Measurements from ENCODE around the gene RHO.
A peak's percentile ranks its signal among the peaks of the same experiment; 100 is the strongest.
"Not testable (repeated sequence)": the region's sequence is repeated elsewhere in the genome, so short reads cannot be mapped to it uniquely, and the experiment has no call there.

RHO gene
- total RNA-seq = 0 to 1.0 (median 0.13) reads per million in 18 experiments

- peak; percentile 36 to 75 for DNase-seq
Observed at GRCh38 chr3:129528589-129529100, at the start of gene RHO. Gene RHO, plus strand, starts transcription at chr3:129528639. Its CDS starts 95 bp downstream, at chr3:129528734.

- not testable (repeated sequence) for DNase-seq
Observed at GRCh38 chr3:129481225-129481765, 47.1 kb upstream of the RHO start.

GRCh38 chr3:129481766-129482332, 46.6 kb upstream of the RHO start:
- peak in 1 of 2 donors; percentile 59 for DNase-seq

- DNase-seq = no peak
Observed at GRCh38 chr3:129482721-129483120, 45.7 kb upstream of the RHO start.

GRCh38 chr3:129483870-129484269, 44.6 kb upstream of the RHO start:
- DNase-seq = no peak

- DNase-seq = not testable (repeated sequence)
Observed at GRCh38 chr3:129485146-129485545, 43.3 kb upstream of the RHO start.

GRCh38 chr3:129485721-129486663, 42.4 kb upstream of the RHO start:
- peak; percentile 87 to 92 for DNase-seq

GRCh38 chr3:129486664-129487035, 41.8 kb upstream of the RHO start:
- no peak for DNase-seq

GRCh38 chr3:129487183-129487867, 41.1 kb upstream of the RHO start:
- peak in 1 of 2 donors; percentile 18 for DNase-seq

GRCh38 chr3:129487868-129488335, 40.5 kb upstream of the RHO start:
- not testable (repeated sequence) for DNase-seq

GRCh38 chr3:129489258-129489657, 39.2 kb upstream of the RHO start:
- peak; percentile 85 to 91 for DNase-seq

- peak; percentile 96 to 98 for DNase-seq
Observed at GRCh38 chr3:129490273-129490675, 38.2 kb upstream of the RHO start.

- DNase-seq = not testable (repeated sequence)
Observed at GRCh38 chr3:129491077-129491476, 37.4 kb upstream of the RHO start.

- no peak for DNase-seq
Observed at GRCh38 chr3:129491794-129492193, 36.6 kb upstream of the RHO start.

GRCh38 chr3:129492691-129493090, 35.7 kb upstream of the RHO start:
- no peak for DNase-seq

GRCh38 chr3:129493206-129493605, 35.2 kb upstream of the RHO start:
- no peak for DNase-seq

- DNase-seq = not testable (repeated sequence)
Observed at GRCh38 chr3:129494499-129494898, 33.9 kb upstream of the RHO start.

GRCh38 chr3:129495006-129495639, 33.3 kb upstream of the RHO start:
- DNase-seq = not testable (repeated sequence)

- DNase-seq = not testable (repeated sequence)
Observed at GRCh38 chr3:129497876-129498275, 30.6 kb upstream of the RHO start.

GRCh38 chr3:129498603-129499488, 29.6 kb upstream of the RHO start:
- not testable (repeated sequence) for DNase-seq
